CD14-positive monocyte (primary cell): ENCODE measurements around the gene INO80. TPM values are rescaled to one million over a fixed set of nuclear protein-coding genes. Genes with fewer than 3 reads are reported as not detected.
"Not testable (repeated sequence)": the region's sequence is repeated elsewhere in the genome, so short reads cannot be mapped to it uniquely, and the experiment has no call there.

ENCODE experiments used
- DNase-seq, 3 donors: peaks; one replicate each; pipeline ENCODE4 v3.0.0-alpha.2; 2011 to 2022
- H2AFZ ChIP-seq: 2 replicates; pipeline ENCODE4 v1.6.0; 2012; ENCODE audit warnings: mild to moderate bottlenecking, low read depth, low read length, inconsistent platforms; ENCODE audit not compliant: insufficient read depth, poor library complexity, severe bottlenecking
- H3K27ac ChIP-seq, 2 donors: 1 replicate in 1 of 2; 2 replicates in 1 of 2; pipeline ENCODE4 v1.5.1; 2012 to 2013; ENCODE audit warnings: low read length in 2 of 2, control low read depth in 1 of 2, inconsistent platforms in 1 of 2, low read depth in 1 of 2, mild to moderate bottlenecking in 1 of 2
- H3K27me3 ChIP-seq, 2 donors: one replicate each; pipeline versions ENCODE4 v1.6.0 to v1.6.1; 2011 to 2013; ENCODE audit warnings: low read length in 2 of 2; ENCODE audit not compliant: control insufficient read depth in 2 of 2, insufficient read depth in 2 of 2
- H3K36me3 ChIP-seq, 2 donors: replicated peaks in 1 of 2; 1 replicate in 1 of 2; 2 replicates in 1 of 2; pipeline versions ENCODE4 v1.5.1 to v1.6.1; 2012 to 2013; ENCODE audit warnings: low read length in 2 of 2, control low read depth in 1 of 2, inconsistent platforms in 1 of 2, mild to moderate bottlenecking in 1 of 2; ENCODE audit not compliant: insufficient read depth in 2 of 2, control insufficient read depth in 1 of 2
- H3K4me1 ChIP-seq, 2 donors: 1 replicate in 1 of 2; 2 replicates in 1 of 2; pipeline versions ENCODE4 v1.5.1 to v1.6.1; 2012 to 2013; ENCODE audit warnings: low read length in 2 of 2, control low read depth in 1 of 2, inconsistent platforms in 1 of 2, mild to moderate bottlenecking in 1 of 2, moderate library complexity in 1 of 2; ENCODE audit not compliant: insufficient read depth in 2 of 2, control insufficient read depth in 1 of 2
- H3K4me2 ChIP-seq: replicated peaks from 2 replicates; pipeline ENCODE3; 2012; ENCODE audit warnings: low read length, moderate library complexity, mild to moderate bottlenecking; ENCODE audit not compliant: poor library complexity, severe bottlenecking; ENCODE audit errors: extremely low read depth
- H3K4me3 ChIP-seq, 3 experiments: fragments of 200-600 bp in 1 of 3; sonication (generic) in 1 of 3; replicated peaks in 1 of 3; 1 replicate in 2 of 3; 2 replicates in 1 of 3; pipeline ENCODE4 v1.5.1; 2011 to 2013; ENCODE audit warnings: low read length in 3 of 3, mild to moderate bottlenecking in 3 of 3, control low read depth in 2 of 3, low read depth in 2 of 3, inconsistent platforms in 1 of 3, moderate library complexity in 1 of 3
- H3K79me2 ChIP-seq: 2 replicates; pipeline ENCODE4 v1.6.0; 2012; ENCODE audit warnings: mild to moderate bottlenecking, control low read depth, inconsistent platforms, low read length, moderate library complexity; ENCODE audit not compliant: insufficient read depth
- H3K9ac ChIP-seq: 2 replicates; pipeline ENCODE4 v1.6.0; 2017; ENCODE audit warnings: low read length, mild to moderate bottlenecking; ENCODE audit not compliant: insufficient read depth, poor library complexity, severe bottlenecking
- H3K9me3 ChIP-seq, 2 donors: replicated peaks in 1 of 2; 1 replicate in 1 of 2; 2 replicates in 1 of 2; pipeline versions ENCODE4 v1.5.1 to v1.6.1; 2012 to 2013; ENCODE audit warnings: low read length in 2 of 2, control low read depth in 1 of 2; ENCODE audit not compliant: control insufficient read depth in 1 of 2, insufficient read depth in 1 of 2
- H4K20me1 ChIP-seq: 2 replicates; pipeline ENCODE4 v1.6.0; 2012; ENCODE audit warnings: mild to moderate bottlenecking, low read length, control low read depth, moderate library complexity; ENCODE audit not compliant: insufficient read depth
- H3K27ac Mint-ChIP-seq, 7 donors: one replicate each; pipeline ENCODE4 v1.8.0; 2020; ENCODE audit warnings: mild to moderate bottlenecking in 7 of 7, mixed read lengths in 7 of 7, moderate library complexity in 6 of 7, inconsistent platforms in 2 of 7
- H3K27me3 Mint-ChIP-seq, 3 donors: one replicate each; pipeline ENCODE4 v1.8.0; 2021 to 2022; ENCODE audit warnings: low read depth in 3 of 3, mild to moderate bottlenecking in 3 of 3, mixed read lengths in 3 of 3, moderate library complexity in 3 of 3, inconsistent platforms in 1 of 3
- H3K36me3 Mint-ChIP-seq, 2 donors: one replicate each; pipeline ENCODE4 v1.8.0; 2020; ENCODE audit warnings: mixed read lengths in 2 of 2, inconsistent platforms in 1 of 2, mild to moderate bottlenecking in 1 of 2
- H3K4me1 Mint-ChIP-seq: one replicate; pipeline ENCODE4 v1.8.0; 2020; ENCODE audit warnings: mild to moderate bottlenecking, mixed read lengths
- H3K4me3 Mint-ChIP-seq, 2 donors: one replicate each; pipeline ENCODE4 v1.8.0; 2020; ENCODE audit warnings: mild to moderate bottlenecking in 2 of 2, mixed read lengths in 2 of 2, moderate library complexity in 1 of 2
- H3K9me3 Mint-ChIP-seq, 7 donors: one replicate each; pipeline ENCODE4 v1.8.0; 2020 to 2022; ENCODE audit warnings: mixed read lengths in 7 of 7, mild to moderate bottlenecking in 6 of 7, moderate library complexity in 6 of 7, inconsistent platforms in 2 of 7
- CTCF ChIP-seq: fragments of 200-600 bp; IDR thresholded peaks from one replicate; pipeline ENCODE4 v1.8.0; 2022; ENCODE audit warnings: antibody characterized with exemption, mild to moderate bottlenecking
- WGBS: methylation state at CpG from one replicate; pipeline ENCODE4 v1.1.5; 2013; ENCODE audit warnings: missing lambda C conversion rate; ENCODE audit not compliant: insufficient coverage; 5-methylcytosine and 5-hydroxymethylcytosine counted together
- intact Hi-C, 2 donors: fragments of 100-400 bp; cut with micrococcal nuclease; formaldehyde crosslinking; loops; one replicate each; pipeline versions ENCODE4 v1.15.0 to v1.15.1; 2023
- polyA plus RNA-seq, 3 donors: library from polyadenylated mRNA; depleted of rRNA in 1 of 3; unstranded in 2 of 3; stranded (reverse) in 1 of 3; fragments of 300-500 nt in 2 of 3; fragments of >200 nt in 1 of 3; fragmentation: Illumina TruSeq in 2 of 3; gene quantifications; 1 replicate in 2 of 3; 2 replicates in 1 of 3; pipeline ENCODE4 v1.2.3, GENCODE V29; 2012 to 2021

INO80 gene
- polyA plus RNA-seq, 3 donors = 2.3 to 13.1 (median 2.4) TPM

GRCh38 chr15:41135580-41135979 lies 19.5 kb upstream of the INO80 start:
- H3K36me3 ChIP-seq, H3K36me3 Mint-ChIP-seq, H3K4me2 ChIP-seq, H3K4me3 Mint-ChIP-seq, H3K27ac Mint-ChIP-seq, H3K27me3 ChIP-seq, intact Hi-C loops, H3K79me2 ChIP-seq, H3K4me1 Mint-ChIP-seq, H3K9me3 ChIP-seq, H3K9me3 Mint-ChIP-seq, H3K4me3 ChIP-seq, H3K27ac ChIP-seq, H4K20me1 ChIP-seq, DNase-seq, H2AFZ ChIP-seq, H3K9ac ChIP-seq, H3K4me1 ChIP-seq, H3K27me3 Mint-ChIP-seq: not testable (repeated sequence)
- WGBS = 100% methylated on average over 6 of the region's 6 CpGs

- Mint-ChIP-seq H3K9me3 (peaks cover 2 to 8% (median 4%) of the 10 kb centered on the region in 7 donors), H3K36me3 (no peaks in the 10 kb centered on the region), H3K4me1 (no peaks in the 10 kb centered on the region), H3K4me3 (no peak overlapping the region), H3K27ac (no peak overlapping the region), H3K27me3 (peaks cover 5 to 8% (median 6%) of the 10 kb centered on the region in 3 donors)
- H3K79me2 ChIP-seq = no peaks in the 10 kb centered on the region
- no peaks in the 10 kb centered on the region for H4K20me1 ChIP-seq
- H3K4me1 ChIP-seq = no peaks in the 10 kb centered on the region
- 92% methylated on average over 7 of the region's 10 CpGs for WGBS
- H3K27ac ChIP-seq = no peak overlapping the region
- no peak for TF ChIP-seq CTCF
- intact Hi-C loops = no loop called here
- H3K4me3 ChIP-seq = no peak overlapping the region
- H3K4me2 ChIP-seq = no peak overlapping the region
- H2AFZ ChIP-seq = no peak overlapping the region
- H3K27me3 ChIP-seq = no peaks in the 10 kb centered on the region
- no peaks in the 10 kb centered on the region for H3K36me3 ChIP-seq
- DNase-seq = no peak
- no peak overlapping the region for H3K9ac ChIP-seq
- peaks cover 0 to 10% of the 10 kb centered on the region in 2 donors for H3K9me3 ChIP-seq
These were observed 17.4 kb upstream of the INO80 start for GRCh38 chr15:41133454-41133853.

- H3K27me3 Mint-ChIP-seq, H3K4me3 ChIP-seq, H3K27me3 ChIP-seq, H3K4me1 ChIP-seq, intact Hi-C loops, H3K36me3 ChIP-seq, H3K27ac Mint-ChIP-seq, H3K27ac ChIP-seq, H4K20me1 ChIP-seq, H3K79me2 ChIP-seq, H2AFZ ChIP-seq, H3K4me1 Mint-ChIP-seq, H3K9ac ChIP-seq, H3K36me3 Mint-ChIP-seq, DNase-seq, H3K4me3 Mint-ChIP-seq, H3K9me3 Mint-ChIP-seq, H3K4me2 ChIP-seq: not testable (repeated sequence)
- WGBS = 100% methylated on average over 2 of the region's 2 CpGs
- H3K9me3 ChIP-seq = peaks cover 0 to 10% of the 10 kb centered on the region in 2 donors
These were observed 16.0 kb upstream of the INO80 start for GRCh38 chr15:41132094-41132493.
